GM23248 (cell line): ENCODE results near the gene ABHD2.

Source experiments
- EZH2 ChIP-seq: fragments of 200-600 bp; sonication (generic); IDR thresholded peaks from 2 replicates; pipeline ENCODE4 v1.6.1; 2018; ENCODE audit warnings: antibody characterized with exemption, mild to moderate bottlenecking; ENCODE audit not compliant: insufficient read depth, poor library complexity, severe bottlenecking
- EZH2phosphoT487 ChIP-seq: fragments of 200-600 bp; sonication (generic); IDR thresholded peaks from 2 replicates; pipeline ENCODE4 v1.6.1; 2018; ENCODE audit warnings: antibody characterized with exemption, moderate library complexity, mild to moderate bottlenecking, low read depth; ENCODE audit not compliant: insufficient read depth

GRCh38 chr15:89217686-89218376 lies 129.6 kb downstream of the ABHD2 start:
- TF ChIP-seq EZH2: no peak
- no peak for TF ChIP-seq EZH2phosphoT487
